Embryonic facial prominence (tissue), 1 donor: ENCODE data around the gene KCNK5.

ENCODE experiments used
- DNase-seq: peaks from one replicate; pipeline ENCODE4 v3.0.0-alpha.2; 2016; ENCODE audit errors: extremely low spot score

Gene KCNK5, protein sequence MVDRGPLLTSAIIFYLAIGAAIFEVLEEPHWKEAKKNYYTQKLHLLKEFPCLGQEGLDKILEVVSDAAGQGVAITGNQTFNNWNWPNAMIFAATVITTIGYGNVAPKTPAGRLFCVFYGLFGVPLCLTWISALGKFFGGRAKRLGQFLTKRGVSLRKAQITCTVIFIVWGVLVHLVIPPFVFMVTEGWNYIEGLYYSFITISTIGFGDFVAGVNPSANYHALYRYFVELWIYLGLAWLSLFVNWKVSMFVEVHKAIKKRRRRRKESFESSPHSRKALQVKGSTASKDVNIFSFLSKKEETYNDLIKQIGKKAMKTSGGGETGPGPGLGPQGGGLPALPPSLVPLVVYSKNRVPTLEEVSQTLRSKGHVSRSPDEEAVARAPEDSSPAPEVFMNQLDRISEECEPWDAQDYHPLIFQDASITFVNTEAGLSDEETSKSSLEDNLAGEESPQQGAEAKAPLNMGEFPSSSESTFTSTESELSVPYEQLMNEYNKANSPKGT

DNA sequence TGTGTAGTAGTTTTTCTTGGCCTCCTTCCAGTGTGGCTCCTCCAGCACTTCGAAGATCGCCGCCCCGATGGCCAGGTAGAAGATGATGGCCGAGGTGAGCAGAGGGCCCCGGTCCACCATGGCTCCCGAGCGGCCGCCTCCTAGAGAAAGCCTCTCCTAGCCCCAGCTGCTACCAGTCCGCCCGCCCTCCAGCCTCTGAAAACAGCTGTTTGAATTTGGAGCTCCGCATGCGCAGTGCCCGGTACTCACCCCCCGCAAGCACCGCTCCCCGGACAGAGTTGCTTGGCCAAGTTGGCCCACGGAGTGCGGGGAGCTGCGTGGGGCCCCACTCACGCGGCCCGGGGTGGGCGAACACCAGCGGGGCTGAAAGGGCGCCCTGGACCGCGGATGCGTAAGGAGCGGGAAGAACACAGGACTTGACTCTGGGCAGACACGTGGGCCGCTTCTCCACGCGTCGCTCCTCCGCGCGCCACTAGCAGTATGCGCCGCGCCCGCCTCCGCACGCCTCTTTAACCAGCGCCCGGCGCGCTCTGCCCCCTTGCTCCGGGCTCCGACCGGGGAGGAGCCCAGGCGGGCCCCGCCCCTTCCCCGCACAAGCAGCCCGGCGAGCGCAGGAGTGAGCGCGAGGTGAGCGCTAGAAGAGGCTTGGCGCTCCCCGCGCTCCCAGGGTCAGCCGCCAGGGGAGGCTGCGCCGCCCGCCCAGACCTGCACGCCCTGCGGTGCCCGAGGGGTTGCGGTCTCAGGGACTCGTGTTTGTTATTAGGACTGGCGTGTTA, at the start of gene KCNK5:
Gene KCNK5 (minus strand): TSS at position 484 of the 776 bp plus-strand sequence. CDS start 364 bp downstream, at position 120.
- peak; percentile 27 for DNase-seq

DNA sequence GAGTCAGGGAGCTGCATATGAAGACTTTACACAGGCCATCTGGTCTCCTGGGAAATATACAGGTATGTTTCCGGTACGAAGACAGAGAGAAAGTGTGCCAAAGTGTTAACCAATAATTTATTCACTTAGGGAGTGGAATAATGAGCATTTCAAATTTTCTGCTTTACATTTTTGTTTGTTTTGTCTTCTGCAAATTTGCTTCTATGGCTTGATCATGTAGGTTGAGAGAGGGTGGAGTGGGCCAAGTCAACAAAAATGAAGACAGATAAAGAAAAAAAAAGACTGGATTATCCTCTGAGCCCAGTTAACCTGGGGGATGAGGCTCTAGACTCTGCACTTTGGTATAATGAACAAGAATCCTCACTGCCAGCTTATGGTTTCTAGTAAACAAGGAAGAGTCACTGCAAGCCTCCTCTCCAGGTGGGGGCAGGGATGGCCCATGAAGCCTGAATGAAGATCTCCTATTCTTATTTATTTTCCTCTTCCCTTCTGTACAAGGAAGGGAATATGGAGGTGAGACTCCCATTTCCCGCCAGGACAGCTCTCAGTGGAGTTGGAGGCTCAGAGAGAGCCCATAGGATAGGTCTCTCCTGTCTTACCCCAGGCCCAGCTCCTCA, 47.2 kb upstream of the KCNK5 start:
- no peak for DNase-seq

DNA sequence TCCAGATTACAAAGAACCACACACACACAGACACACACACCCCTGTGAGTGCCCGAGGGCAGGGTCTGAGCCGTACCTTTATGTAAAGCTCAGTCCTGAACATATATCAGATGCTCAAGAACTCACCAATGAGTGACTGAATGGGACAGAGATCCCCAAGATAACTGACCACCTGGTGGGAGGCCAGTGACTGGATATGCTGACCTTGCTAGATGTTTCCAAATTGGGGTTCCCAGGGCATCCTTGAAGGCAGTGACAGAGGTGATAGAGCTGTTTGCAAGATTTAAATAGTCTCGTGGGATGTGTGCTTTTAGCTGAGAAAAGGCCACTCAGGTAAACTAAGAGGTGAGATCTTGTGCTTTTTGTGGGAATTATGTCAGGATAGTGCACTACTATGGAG, 45.6 kb upstream of the KCNK5 start:
- DNase-seq: no peak

DNA sequence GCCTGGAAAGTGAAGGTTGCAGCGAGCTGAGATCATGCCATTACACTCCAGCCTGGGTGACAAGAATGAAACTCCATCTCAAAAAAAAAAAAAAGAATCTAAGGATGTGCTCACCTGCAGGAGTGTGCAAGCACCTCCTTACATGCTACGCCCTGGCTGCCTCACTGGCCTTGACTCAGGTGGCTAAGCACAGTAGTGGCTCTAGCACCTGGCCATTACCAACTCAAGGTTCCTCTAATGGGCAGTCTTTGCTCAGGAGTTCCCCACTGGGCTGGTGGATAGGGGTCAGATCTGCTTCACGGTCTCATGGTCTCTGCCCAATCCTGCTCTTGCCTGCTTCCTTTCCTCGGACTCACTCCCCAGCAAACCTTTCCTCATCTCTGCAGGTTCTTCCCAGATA, 45.2 kb upstream of the KCNK5 start:
- DNase-seq: no peak

DNA sequence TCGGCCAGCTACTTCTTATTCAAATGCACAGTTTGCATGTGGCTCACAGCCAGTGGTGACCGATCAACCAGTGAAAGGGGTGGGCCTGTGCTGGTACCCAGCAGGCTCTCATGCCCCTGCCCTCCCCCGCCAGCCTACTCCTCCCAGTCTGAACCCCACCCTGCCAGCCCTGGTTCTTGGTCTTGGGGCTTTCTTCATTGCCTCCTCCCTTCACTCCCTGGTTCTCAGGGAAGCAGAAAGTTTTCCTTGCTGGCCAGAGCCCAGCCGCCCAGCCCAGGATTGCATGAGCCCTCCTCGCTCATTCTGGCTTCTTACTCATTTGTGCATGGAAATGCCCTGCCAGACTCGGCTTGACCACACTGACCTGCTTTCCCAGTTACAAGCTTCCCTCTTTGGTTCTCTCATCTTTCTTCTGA, 44.1 kb upstream of the KCNK5 start:
- DNase-seq: no peak

DNA sequence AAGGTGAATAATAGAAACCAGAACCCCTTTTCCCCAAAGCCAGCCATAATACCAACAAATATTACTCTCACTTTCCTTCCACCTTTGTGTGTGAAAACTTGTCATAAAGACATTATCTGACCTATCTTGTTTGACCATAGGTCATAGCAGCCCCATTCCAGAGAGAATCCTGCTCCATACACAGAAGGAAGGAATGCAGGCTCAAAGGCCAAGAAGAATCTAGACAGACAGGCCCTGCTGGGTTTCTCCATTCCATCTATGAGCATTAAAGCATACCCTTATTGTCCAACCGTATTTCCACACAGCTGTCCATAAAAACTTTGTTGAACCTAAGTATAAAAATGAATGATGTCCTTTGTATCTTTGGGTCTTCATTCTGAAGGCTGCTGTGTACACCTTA, 40.7 kb upstream of the KCNK5 start:
- no peak for DNase-seq

DNA sequence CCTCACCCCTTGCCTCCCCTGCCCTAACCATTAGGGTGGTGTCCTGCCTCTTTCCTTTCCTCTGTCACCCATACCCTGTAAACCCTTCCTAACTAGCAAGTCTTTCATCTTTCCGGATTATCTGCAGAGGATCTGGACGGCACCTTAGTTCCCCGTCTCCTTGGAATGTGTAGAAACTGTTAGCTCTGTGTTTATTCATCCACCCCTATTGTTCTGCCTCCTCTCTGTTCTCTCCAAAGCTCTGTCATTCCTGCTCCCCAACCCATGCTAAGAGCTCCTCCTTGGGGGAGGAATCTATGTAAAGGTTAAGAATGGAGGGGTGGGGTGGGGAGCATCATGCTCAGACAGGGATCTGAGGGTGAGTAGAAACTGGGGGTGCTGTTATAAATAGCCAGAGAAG, 39.4 kb upstream of the KCNK5 start:
- DNase-seq: no peak

DNA sequence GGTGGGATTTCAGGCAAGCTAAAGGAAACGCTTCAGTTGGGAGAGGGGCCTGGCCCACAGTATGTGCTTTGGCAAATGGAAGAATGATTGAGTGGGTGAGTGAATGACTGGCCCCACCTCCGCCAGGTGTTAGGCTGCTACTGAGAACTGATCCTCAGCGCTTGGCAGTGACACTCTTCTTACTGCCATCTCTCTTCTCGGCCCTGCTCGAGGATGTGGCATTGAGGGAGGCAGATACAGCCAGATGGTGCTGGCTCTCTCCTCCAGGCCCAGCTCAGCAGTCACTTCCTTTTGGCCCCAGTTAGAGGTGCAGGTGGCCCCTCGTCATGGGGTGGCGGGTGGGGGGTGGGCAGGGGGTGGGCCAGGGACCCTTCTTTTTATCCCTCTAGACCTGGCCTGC, 38.9 kb upstream of the KCNK5 start:
- no peak for DNase-seq

DNA sequence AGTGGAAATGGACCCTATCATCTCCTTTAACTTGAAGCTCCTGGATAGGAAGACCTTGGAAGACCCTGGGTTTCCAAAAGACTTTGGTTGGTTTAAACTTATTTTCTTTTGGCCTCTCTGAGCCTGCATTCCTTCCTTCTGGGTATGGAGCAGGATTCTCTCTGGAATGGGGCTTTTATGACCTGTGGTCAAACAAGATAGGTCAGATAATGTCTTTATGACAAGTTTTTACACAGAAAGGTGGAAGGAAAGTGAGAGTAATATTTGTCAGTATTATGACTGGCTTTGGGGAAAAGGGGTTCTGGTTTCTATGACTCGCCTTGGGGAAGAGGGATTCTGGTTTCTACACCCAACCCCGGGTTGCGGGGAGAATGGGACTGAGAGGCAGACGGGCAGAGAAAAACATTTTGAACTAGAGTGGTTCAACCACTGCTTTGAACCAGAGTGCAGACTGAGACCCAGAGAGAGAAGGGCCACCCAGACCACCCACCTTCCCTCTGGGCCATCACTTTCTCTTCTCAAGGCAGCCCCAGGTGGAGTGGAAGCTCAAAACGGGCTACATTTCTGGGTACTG, 37.6 kb upstream of the KCNK5 start:
- DNase-seq: no peak

DNA sequence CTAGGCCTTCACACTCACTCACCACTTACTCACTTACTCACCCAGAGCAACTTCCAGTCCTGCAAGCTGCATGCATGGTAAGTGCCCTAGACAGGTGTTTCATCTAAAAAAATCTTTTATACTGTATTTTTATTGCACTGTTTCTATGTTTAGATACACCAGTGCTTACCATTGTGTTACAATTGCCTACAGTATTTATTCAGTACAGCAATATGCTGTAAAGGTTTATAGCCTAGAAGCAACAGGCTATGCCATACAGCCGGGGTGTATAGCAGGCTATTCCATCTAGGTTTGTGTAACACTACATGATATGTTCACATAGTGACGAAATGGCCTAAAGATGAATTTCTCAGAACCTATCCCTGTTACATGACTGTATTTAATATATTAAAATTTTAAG, 37.1 kb upstream of the KCNK5 start:
- DNase-seq: no peak

DNA sequence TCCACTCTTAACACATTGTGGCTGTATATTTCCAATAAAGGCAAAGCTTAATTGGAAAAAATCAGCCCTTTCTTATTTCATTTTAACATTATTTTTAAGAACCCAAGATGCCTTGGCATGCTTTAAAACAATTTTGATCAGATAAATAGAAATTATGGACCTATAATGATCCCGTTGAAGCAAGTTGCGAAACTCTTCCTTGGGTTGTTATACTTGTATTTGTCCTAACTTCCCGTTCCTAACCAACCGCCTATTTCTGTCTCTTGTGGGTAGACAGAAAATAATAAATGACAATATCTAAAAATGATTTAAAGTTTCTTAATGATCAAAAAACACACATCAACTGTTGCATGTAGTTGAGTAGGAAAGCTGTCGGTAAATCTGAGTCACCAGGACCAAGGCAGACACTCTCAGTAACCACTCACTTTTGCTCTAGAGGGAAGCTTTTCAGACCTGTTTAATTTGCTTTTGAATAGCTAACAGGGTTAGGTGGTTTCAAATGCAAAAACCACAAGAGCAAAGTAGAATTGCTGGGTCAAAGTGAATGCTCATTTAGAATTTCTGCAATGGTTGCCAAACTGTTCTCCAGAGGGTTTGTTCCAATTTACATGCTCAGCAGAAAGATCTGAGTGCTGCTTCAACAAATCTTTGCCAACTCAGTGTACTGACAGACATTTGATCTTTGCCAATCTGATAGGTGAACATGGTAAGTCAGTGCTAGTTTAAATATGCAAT, 34.2 kb upstream of the KCNK5 start:
- no peak for DNase-seq

DNA sequence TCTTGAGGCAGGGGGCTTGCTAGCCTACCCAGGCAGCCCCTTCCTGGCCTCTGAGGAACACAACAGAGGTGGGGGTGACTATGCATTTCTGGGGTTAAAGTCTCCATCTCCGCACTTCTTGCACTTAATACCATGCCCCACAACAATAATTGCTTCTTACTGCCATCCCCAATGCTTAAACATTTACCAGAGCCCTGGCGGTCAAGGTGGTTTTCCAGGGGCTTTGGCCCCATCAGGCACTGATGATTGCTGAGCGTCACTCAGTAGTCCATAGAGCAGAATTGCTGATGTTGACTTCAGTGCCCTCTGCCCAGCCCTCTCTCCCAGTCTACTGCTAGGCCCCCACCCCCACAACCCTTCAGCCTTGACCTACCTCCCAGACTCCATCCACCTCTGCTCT, 32.5 kb upstream of the KCNK5 start:
- no peak for DNase-seq

DNA sequence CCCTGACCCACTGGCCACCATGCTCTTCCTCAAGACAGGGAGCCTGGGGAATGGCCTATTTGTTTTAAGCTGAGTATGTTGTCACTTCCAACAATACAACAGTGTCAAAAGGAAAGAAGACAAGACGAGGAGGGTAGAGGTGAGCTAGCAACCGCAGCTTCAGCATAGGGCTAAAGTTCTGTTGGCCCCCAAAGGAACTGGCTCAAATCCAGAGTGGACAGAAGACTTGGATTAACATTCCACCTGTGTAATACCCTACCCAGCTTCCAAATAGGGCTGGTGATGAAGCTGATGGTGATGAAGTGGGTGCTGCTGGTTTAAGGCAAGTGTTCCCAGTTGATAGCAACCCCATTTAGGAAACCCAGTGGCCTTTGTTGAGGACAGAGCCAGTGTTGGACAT, 31.7 kb upstream of the KCNK5 start:
- DNase-seq: no peak

DNA sequence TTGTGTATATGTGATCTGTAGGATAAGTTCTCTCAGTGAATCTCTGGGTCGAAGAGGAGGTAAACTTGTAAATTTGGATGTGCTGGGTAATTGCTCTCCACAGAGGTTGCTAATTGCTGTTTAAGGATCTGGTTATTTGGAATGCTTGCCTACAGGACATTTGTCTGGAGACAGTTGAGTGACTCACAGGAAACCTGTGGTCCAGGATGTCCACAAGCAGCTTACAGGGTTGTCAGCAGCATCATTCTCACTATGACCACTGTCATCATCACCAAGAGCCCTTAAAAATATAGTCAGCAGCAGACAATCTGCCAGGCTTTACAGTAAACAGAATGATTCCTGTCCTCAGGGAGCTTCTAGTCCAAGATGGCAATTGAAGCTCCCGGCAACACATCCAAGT, 31.2 kb upstream of the KCNK5 start:
- DNase-seq: no peak

DNA sequence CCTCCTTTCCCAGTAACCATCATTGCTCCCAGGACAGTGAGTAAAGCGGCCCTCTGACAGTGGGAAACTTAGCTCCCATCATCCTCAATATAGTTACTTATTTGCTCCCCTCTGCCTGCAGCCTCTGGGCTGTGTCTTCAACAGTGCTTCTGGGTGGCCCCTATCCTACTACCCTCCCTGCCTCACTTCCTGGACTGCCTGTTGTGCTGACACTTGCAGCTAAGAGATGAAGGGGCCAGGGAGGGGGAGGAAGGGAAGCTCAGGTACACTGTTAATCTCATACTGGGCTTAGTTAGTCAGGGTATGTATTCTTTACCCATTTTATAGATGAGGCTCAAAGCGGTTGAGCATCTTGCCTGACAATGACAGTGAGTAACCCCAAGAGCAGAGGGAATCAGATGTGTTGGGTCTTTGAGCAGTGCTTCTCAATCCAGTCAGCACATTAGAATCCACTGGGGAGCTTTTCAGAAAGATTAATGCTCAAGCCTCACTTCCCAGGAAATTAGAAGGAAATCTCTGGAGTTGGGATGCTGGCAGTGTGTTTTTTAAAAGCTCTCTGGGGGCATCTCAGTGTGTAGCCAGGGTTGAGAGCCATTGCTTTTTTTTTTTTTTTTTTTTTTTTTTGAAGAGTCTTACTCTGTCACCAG, 27.1 kb upstream of the KCNK5 start:
- DNase-seq: no peak

DNA sequence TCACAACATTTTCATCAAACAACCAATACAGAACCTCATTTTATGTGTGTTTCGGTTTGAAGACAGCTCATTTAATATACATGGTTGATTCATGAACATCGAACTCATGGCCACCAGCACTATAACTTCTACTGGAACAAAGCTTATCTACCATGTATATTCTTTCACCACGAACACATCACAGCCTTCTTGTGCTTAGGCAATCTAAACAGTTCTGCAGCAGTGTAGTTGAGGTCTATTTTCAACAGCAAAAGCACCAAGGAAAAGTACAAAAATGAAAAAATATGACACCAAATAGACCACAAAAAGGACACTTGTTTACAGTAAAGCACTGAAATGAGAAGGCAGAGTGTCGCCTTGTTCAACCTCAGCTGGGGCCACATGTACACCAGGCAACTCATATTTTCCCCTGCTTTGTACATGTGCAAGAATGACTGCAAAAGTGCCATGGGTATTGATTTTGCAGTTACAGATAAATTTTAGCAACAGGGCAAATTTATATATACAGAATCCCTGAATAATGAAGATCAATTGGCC, 25.8 kb upstream of the KCNK5 start:
- no peak for DNase-seq

DNA sequence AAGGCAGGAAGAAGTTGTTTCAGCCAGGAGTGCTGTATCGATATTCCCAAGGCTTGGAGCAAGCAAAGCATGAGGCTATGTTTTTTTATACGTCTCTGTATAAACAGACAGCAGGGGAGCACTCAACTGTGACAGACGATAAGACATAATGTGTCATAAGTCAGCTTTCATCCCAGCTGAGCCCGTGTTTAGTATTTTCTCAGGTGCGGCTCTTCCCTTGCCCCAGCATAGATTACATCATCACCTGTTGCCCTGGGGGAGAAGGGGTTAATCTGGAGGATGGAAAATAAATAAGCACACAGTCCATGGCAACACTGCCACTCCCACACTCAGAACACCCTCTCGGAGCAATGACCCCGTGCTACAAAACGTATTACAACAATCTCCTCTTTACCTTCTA, 22.1 kb upstream of the KCNK5 start:
- no peak for DNase-seq

DNA sequence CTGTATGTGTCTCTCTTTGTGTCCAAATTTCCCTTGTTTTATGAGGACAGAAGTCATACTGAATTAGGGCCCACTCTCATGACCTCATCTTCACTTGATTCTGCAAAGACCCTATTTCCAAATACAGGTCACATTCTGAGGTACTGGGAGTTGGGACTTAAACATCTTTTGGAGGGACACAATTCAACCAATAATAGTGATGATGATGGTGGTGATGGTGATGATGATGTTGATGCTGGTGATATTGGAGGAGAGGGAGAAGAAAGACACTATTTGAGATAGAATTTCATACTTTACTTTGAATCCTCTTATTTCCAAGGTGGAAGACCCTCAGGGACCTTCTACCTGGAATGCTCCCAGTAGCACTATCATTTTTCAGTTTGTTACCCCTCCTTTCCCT, 21.2 kb upstream of the KCNK5 start:
- DNase-seq: no peak

DNA sequence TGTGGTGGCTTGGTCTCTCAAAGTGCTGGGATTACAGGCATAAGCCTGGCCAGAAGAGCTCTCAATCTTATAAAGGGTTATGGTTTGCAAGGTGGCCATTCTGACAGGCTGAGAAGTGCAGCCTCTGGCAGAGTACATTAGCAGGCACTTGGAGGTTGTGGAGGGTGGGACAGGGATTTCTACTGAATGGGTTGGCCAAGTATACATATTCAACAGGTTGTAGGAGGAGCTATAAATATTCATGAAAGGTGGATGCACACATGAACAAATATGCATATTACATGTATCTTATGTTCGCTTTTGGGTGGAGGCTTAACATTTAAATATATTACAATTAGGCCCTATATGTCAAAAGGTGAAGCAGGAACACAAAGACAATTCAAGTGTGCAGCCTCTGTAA, 20.0 kb upstream of the KCNK5 start:
- no peak for DNase-seq

DNA sequence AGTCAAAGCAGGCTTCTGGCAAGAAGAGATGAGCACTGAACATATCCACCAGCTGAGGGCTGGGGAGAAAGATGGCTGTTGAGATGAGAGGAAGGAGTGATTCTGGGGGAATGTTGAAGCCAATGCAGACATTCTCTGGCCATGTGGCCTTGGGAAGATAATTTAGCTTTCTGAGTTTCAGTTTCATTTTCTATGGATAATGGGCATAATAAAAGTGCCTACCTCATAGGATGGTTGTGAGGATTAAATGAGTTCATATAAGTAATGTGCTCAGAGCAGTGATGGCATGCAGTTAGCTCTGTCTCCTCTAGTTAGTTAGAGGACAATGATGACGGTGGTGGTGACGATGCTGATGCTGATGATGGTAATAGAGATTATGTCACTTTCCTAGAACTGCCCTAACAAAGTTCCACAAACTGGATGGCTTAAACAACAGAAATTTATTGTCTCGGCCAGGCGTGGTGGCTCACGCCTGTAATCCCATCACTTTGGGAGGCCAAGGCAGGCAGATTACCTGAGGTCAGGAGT, 18.5 kb upstream of the KCNK5 start:
- DNase-seq: no peak

DNA sequence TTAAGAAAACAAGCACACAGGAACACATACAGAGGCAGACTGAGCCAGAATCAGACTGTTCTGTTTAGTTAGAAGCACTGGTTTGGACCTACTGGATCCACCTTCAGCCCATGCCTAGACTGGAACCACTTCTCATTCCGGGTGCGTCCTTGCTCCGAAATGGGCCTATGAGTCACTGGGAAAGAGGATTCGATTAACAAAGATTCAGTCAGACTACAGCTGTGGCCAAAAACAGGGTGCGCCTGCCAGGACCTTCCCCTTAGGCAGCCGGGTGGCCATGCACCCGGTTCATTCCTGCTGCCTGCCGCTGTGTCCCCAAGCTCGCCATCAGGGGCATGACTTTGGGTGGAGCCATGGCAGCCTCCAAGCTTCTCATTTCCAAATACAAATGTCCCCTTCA, 14.5 kb upstream of the KCNK5 start:
- DNase-seq: no peak
